HL-60 (cell line): ENCODE measurements around the gene SFXN5.

Experiments
- DNase-seq, 2 experiments: peaks; one replicate each; pipeline ENCODE4 v3.0.0-alpha.2; 2010 to 2020; ENCODE audit warnings: low read depth in 1 of 2, low spot score in 1 of 2
- H3K27ac ChIP-seq: fragments of 250-450 bp; sonication (Bioruptor Pico); replicated peaks from 2 replicates; pipeline ENCODE4 v1.5.1; 2020; ENCODE audit warnings: mild to moderate bottlenecking, moderate library complexity
- H3K27me3 ChIP-seq: fragments of 250-450 bp; sonication (Bioruptor Pico); 2 replicates; pipeline ENCODE4 v1.5.1; 2021; ENCODE audit warnings: mild to moderate bottlenecking, moderate library complexity; ENCODE audit not compliant: insufficient read depth, poor library complexity, severe bottlenecking
- H3K4me3 ChIP-seq: replicated peaks from 2 replicates; pipeline ENCODE4 v1.5.1; 2011; ENCODE audit warnings: mild to moderate bottlenecking, control low read depth, low read length; ENCODE audit not compliant: insufficient read depth
- GABPA ChIP-seq: IDR thresholded peaks from 2 replicates; pipeline ENCODE4 v1.6.1; 2012; ENCODE audit warnings: low read depth
- POLR2AphosphoS5 ChIP-seq: IDR thresholded peaks from 2 replicates; pipeline ENCODE4 v1.6.1; 2012; ENCODE audit warnings: low read depth
- SPI1 ChIP-seq: IDR thresholded peaks from 2 replicates; pipeline ENCODE4 v1.6.1; 2012; ENCODE audit warnings: low read depth, mild to moderate bottlenecking, borderline replicate concordance
- TF ChIP-seq, protein P1 (sequence below): IDR thresholded peaks from one replicate; pipeline ENCODE4 v1.5.1; 2011; ENCODE audit warnings: low read length, control low read depth, inconsistent platforms; ENCODE audit not compliant: insufficient read depth
- TF ChIP-seq, protein P2 (sequence below): IDR thresholded peaks from 2 replicates; pipeline ENCODE4 v1.6.1; 2012; ENCODE audit warnings: low read depth; ENCODE audit not compliant: insufficient replicate concordance

The SFXN5 gene

DNA sequence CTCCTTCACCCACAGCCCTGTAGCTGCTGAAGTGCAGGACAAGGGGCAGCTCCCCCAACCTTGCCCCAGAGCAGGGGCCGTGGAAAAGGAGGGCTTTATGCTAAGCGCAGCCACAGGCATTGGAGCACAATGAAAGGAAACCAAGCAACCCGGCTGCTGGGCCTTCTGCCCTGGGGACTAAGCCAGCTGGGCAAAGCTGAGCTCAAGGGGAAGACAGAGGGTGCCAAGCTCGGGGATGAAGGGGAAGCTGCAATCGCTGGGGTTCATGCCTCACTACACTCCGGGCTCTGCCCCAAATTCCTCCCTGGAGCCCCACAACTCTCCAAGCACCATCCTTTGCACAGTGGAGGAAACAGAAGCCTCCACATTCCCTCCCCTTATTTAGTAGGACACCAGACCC is 12.4 kb downstream of the SFXN5 start:
- Histone ChIP-seq H3K27ac (no peak overlapping the region), H3K4me3 (no peak overlapping the region), H3K27me3 (no peaks in the 10 kb centered on the region)
- no peak for DNase-seq
- TF ChIP-seq, protein P1, sequence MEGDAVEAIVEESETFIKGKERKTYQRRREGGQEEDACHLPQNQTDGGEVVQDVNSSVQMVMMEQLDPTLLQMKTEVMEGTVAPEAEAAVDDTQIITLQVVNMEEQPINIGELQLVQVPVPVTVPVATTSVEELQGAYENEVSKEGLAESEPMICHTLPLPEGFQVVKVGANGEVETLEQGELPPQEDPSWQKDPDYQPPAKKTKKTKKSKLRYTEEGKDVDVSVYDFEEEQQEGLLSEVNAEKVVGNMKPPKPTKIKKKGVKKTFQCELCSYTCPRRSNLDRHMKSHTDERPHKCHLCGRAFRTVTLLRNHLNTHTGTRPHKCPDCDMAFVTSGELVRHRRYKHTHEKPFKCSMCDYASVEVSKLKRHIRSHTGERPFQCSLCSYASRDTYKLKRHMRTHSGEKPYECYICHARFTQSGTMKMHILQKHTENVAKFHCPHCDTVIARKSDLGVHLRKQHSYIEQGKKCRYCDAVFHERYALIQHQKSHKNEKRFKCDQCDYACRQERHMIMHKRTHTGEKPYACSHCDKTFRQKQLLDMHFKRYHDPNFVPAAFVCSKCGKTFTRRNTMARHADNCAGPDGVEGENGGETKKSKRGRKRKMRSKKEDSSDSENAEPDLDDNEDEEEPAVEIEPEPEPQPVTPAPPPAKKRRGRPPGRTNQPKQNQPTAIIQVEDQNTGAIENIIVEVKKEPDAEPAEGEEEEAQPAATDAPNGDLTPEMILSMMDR, result no peak
- TF ChIP-seq POLR2AphosphoS5, result no peak
- TF ChIP-seq SPI1, result no peak
- TF ChIP-seq, protein P2, sequence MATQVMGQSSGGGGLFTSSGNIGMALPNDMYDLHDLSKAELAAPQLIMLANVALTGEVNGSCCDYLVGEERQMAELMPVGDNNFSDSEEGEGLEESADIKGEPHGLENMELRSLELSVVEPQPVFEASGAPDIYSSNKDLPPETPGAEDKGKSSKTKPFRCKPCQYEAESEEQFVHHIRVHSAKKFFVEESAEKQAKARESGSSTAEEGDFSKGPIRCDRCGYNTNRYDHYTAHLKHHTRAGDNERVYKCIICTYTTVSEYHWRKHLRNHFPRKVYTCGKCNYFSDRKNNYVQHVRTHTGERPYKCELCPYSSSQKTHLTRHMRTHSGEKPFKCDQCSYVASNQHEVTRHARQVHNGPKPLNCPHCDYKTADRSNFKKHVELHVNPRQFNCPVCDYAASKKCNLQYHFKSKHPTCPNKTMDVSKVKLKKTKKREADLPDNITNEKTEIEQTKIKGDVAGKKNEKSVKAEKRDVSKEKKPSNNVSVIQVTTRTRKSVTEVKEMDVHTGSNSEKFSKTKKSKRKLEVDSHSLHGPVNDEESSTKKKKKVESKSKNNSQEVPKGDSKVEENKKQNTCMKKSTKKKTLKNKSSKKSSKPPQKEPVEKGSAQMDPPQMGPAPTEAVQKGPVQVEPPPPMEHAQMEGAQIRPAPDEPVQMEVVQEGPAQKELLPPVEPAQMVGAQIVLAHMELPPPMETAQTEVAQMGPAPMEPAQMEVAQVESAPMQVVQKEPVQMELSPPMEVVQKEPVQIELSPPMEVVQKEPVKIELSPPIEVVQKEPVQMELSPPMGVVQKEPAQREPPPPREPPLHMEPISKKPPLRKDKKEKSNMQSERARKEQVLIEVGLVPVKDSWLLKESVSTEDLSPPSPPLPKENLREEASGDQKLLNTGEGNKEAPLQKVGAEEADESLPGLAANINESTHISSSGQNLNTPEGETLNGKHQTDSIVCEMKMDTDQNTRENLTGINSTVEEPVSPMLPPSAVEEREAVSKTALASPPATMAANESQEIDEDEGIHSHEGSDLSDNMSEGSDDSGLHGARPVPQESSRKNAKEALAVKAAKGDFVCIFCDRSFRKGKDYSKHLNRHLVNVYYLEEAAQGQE, result no peak
- TF ChIP-seq GABPA, result no peak

DNA sequence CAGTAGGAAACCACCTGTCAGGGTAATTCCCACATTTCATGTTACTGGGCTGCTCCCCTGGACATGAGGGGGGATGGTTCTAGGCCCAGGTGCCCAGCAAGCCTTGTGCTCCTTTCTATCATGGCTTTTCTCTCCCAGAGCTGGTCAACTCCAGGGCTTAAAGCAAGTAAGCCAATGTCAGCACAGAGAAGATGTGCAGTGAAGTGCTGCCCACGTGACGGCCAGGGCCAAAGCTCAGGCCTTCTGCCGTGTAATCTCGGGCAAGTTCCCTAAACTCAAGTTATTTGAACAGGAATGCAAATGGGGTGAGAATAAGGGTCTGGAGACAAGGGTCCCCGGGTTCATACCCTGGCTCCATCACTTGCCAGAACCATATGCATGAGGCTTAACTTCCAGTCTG is 16.5 kb downstream of the SFXN5 start:
- DNase-seq, result no peak
- Histone ChIP-seq H3K27ac (no peak overlapping the region), H3K4me3 (no peak overlapping the region), H3K27me3 (no peaks in the 10 kb centered on the region)
- TF ChIP-seq POLR2AphosphoS5 (no peak), GABPA (no peak), SPI1 (no peak)
- TF ChIP-seq, protein P2, result no peak
- TF ChIP-seq, protein P1, result no peak

DNA sequence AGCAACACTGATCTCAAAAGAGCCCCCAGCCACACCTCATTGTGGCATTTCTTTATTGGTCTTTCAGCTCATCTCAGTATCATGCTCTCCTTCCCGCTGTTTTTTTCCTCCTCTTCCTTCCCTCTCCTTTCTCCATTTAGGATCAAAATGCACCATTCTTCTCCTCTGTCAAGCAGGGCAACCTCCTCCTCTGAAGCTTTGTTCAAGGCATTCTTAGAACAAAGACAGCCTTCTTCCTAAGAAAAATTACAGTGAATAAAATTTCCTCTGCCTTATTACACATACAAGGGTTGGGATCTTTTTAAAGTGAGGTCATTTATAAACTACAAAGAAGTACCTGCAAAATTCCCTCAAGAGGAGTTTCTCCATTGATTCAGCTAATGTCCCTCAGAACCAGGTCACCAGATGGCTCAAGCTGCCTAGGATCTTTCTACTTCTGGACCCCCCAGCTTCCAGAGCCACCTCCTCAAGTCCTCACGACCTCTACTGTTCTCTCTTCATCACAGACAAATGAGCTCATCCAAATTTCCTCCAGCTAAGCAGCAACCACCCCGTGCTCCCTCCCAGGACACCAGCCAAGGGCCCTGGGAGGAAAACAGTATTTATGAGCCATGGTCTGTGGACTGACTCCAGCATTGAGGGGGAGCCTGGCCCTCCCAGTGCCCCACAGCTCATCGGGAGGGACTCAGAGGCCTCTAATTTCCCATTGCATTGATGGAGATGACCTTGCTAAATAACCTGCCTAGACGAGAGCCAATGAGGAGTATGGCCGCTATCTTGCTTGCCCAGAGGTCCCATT is 18.0 kb downstream of the SFXN5 start:
- no peak overlapping the region for H3K27ac ChIP-seq
- TF ChIP-seq, protein P2, result no peak
- TF ChIP-seq, protein P1, result no peak
- no peak for TF ChIP-seq GABPA
- no peak for TF ChIP-seq POLR2AphosphoS5
- no peak for TF ChIP-seq SPI1
- H3K27me3 ChIP-seq, result no peaks in the 10 kb centered on the region
- DNase-seq, result no peak
- H3K4me3 ChIP-seq, result no peak overlapping the region
